M059J (cell line): Measurements from ENCODE around the gene LRP5. TPM values are rescaled to one million over a fixed set of nuclear protein-coding genes. Genes with fewer than 3 reads are reported as not detected.

Experiments used
- DNase-seq: peaks from one replicate; pipeline ENCODE4 v3.0.0-alpha.2; 2012; ENCODE audit warnings: low read depth
- total RNA-seq: library from RNA; depleted of rRNA; stranded (reverse); fragments of >200 nt; shearing (Covaris generic); gene quantifications from 2 replicates; pipeline ENCODE4 v1.2.3, GENCODE V29; 2014

Gene LRP5
- total RNA-seq, 1 experiment from 2014 or later = 19.7 TPM

DNA sequence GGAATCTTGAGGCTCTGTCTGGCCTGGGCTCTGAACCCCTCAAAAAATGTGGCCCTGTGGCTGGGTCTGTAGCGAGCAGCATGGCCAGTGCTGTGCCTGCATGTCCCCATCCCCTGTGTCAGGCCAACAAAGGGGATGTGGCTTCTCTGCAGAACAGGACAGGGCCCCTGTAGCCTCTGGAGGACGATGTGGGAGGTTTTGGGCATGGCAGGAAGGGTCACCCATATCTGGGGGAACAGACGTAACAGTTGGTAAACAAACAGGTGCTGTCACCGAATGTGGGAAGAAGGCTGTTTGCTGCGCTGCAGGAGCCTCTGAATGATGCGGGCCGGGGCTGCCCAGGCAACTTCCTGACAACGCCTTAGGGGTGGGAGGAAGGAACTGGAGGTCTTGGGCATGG is 35.0 kb downstream of the LRP5 start:
- no peak for DNase-seq

- DNase-seq = no peak
These were observed 35.5 kb downstream of the LRP5 start for GRCh38 chr11:68347841-68348240.

- no peak for DNase-seq
These were observed 37.3 kb downstream of the LRP5 start for GRCh38 chr11:68349461-68350249.

- no peak for DNase-seq
These were observed 38.5 kb downstream of the LRP5 start for GRCh38 chr11:68350759-68351449.

GRCh38 chr11:68351450-68352275 is 39.3 kb downstream of the LRP5 start:
- no peak for DNase-seq

- no peak for DNase-seq
These were observed 40.2 kb downstream of the LRP5 start for GRCh38 chr11:68352591-68352990.

GRCh38 chr11:68353118-68353517 is 40.7 kb downstream of the LRP5 start:
- peak; percentile 32 for DNase-seq

DNA sequence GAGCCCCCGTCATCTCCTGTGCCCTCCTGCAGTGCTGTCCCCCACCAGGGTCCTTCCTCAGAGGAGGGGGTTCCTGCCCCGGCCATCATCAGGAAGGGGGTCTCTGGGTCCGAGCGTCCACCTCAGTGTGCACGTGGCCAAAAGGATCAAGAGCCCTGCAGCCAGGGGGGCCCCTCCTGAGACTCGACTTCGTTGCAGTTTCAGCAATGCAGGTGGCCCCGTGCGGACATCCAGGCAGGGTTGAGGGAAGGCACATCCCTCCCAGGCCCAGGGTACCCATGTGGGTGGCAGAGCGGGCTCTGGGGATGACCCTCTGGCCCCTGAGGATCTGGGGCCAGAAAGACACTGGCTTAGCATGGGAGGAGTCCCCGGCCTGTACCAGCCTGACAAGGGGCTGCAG is 41.3 kb downstream of the LRP5 start:
- DNase-seq = no peak

DNA sequence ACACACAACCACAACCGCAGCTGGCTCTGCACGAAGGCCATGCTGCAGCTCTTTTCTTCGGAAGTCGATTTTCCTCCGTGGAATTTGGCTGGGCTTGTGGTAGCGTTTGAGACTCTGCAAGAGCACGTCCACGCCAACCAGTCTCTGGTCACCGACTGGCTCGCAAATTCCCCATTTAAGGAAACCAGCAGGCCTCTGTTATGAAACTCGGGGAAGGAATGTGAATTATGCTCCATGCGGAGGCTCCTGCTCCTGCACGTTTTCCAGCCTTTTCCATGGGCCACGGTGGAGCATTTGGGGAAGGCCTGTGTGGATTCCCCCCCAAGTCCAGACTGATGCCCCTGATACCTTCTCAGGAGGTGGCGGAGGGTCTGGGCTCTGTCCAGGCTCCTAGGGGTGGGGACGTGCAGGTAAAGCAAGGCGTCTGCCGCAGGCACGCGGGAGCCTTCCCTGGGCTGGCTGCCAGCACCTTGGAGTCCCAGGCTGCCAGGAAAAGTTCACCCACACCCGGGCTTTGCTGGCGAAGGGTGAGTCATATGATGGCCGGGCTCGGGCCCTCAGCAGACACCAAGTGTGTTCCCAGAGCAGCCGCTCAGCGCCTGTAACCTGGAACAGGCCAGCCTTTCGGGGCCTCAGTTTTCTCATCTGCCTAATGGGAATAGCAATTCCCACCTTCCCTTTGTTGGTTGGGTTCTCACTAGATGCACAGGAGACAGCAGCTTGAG is 41.9 kb downstream of the LRP5 start:
- DNase-seq = peak; percentile 96

- no peak for DNase-seq
These were observed 43.1 kb downstream of the LRP5 start for GRCh38 chr11:68355471-68355870.

DNA sequence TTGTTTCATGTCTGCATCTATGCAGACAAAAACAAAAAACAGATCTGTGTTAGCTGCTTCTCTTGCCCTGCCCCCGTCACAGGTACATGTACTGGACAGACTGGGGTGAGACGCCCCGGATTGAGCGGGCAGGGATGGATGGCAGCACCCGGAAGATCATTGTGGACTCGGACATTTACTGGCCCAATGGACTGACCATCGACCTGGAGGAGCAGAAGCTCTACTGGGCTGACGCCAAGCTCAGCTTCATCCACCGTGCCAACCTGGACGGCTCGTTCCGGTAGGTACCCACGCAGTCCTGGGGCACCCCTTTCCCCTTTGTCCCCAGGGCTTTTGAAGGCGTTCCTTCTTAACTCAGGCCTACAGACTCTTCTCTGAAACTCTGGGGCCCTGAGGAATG is 45.2 kb downstream of the LRP5 start:
- DNase-seq = no peak

DNA sequence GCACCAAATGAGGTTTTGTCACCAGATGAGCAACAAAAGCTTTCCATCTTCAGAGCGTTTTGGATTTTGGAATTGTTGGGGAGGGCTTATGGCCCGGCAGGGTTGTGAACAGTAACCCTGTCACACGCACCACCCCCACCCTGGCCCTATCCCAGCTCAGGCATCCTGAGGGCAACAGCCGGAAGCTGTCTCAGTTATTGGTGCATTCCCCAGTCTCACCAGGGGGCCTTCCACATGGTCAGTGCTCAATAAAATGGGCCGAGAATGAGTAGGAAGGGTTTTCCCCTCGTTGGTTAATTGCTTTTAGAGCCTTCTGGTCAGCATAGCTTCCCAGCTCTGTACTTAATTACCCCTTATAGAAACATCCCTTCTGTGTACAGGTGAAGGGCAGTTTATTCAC is 46.0 kb downstream of the LRP5 start:
- peak; percentile 71 for DNase-seq

GRCh38 chr11:68361702-68362101 is 49.3 kb downstream of the LRP5 start:
- DNase-seq = no peak

- no peak for DNase-seq
These were observed 50.5 kb downstream of the LRP5 start for GRCh38 chr11:68362801-68363379.

GRCh38 chr11:68363776-68364175 is 51.4 kb downstream of the LRP5 start:
- DNase-seq = no peak

GRCh38 chr11:68364581-68364980 is 52.2 kb downstream of the LRP5 start:
- no peak for DNase-seq

DNA sequence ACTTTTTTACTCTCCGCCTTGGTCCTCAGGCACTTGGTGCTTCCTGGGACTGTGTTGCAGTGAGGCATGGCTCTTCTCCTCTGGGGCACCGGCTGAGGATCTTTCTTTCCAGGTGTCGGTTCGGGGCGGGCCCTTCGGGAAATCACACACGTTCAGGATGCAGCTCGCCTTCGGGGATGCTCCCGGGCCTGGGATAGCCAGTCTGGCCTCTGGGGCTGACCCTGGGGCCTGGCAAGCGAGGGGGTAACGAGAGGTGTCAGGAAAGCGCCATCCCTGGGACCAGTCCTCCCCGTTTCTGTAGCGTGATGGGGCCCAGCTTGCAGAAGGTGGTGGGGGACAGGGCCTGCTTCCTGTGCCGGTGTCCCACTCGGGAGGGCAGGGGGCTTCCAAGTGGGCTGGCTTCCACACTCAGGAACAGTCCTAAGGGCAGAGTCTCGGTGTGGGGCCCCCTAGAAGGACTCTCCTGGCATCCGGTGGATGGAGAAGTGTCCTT is 53.6 kb downstream of the LRP5 start:
- DNase-seq = no peak

DNA sequence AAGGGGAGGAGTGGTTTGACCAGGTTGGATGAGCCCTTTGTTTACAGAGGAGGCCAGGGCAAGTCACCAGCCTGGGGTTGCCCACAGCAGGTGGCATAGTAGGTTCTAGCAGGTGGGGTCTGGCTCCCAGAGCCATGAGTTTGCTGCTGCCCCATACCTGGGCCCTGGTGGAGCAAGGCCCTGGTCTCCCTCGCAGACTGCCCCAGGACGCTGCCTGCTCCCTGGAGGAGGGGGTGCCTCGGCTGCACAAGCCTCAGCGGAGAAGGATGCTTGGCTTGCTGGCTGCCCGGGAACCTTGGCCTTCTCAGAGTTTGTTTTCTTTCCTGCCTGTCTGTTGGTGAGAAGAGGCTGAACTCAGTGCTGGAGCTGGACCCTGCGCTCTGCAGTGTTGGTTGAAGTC is 54.9 kb downstream of the LRP5 start:
- DNase-seq = no peak

DNA sequence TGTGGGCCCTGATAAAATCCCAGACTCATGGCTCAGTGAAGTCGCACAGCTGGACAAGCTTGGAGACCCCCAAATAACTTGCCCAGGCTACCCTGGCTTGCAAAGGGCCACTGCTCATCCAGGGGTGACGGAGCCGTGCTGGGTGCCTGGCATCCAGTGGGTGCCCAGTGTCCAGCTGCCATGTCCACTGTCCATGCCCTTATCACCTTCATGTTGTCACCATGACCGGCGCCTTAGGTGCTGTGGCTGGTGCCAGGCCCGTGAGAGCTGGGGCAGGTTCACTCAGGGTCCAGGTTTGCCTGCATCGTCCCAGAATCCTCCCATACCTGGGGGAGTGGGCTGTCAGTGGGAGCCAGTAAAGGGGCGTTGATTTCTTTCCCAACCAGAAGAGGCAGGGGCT is 57.4 kb downstream of the LRP5 start:
- no peak for DNase-seq

- DNase-seq = no peak
These were observed 58.1 kb downstream of the LRP5 start for GRCh38 chr11:68370211-68371111.
